ENCODE data around the gene APBA1.

DNA sequence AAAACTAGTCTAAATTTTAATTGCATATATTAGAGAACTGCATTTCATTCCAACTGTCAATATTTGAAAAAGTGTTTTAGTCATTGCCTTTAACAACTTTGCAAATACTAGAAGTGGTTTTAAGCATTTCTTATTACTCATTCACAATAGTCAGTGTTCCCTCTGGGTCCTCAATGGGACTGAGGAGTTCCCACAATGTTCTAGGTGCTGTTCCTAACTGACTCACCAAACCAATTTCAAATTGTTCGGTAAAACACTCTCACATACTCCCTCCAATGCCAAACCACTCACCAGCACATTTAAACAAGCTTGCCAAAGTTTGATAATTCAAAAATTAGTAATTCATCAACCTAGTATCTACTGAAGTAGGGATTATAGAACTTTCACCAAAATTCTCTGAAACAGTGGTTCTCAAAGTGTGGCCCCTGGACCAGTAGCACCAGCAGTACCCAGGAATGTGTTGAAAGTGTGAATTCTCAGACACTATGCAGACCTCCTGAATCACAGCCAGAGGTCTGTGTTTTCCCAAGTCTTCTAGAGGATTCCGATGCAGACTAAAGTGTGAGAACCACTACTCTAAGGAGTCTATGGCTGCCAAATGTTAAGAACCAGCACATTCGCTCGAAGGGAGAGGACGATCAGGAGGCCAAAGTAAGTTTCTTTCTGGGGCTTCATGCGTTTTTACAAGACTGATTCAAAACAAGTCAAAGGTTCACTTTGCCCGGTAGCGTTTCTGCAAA lies 72.8 kb downstream of the APBA1 start:
- TF ChIP-seq, protein P1, sequence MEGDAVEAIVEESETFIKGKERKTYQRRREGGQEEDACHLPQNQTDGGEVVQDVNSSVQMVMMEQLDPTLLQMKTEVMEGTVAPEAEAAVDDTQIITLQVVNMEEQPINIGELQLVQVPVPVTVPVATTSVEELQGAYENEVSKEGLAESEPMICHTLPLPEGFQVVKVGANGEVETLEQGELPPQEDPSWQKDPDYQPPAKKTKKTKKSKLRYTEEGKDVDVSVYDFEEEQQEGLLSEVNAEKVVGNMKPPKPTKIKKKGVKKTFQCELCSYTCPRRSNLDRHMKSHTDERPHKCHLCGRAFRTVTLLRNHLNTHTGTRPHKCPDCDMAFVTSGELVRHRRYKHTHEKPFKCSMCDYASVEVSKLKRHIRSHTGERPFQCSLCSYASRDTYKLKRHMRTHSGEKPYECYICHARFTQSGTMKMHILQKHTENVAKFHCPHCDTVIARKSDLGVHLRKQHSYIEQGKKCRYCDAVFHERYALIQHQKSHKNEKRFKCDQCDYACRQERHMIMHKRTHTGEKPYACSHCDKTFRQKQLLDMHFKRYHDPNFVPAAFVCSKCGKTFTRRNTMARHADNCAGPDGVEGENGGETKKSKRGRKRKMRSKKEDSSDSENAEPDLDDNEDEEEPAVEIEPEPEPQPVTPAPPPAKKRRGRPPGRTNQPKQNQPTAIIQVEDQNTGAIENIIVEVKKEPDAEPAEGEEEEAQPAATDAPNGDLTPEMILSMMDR (IDR thresholded peaks at IDR 0.05; ENCODE audit: low read depth, low read length, poor library complexity, severe bottlenecking) = no peak
- no peak for TF ChIP-seq EZH2phosphoT487 (IDR thresholded peaks at IDR 0.05; ENCODE audit: borderline replicate concordance, low read length)
